ENCODE results near the gene DDOST. TPM values are rescaled to one million over a fixed set of nuclear protein-coding genes. Genes with fewer than 3 reads are reported as not detected.

DDOST gene
- total RNA-seq, 2 experiments from 2014 or later: 163 to 166 TPM

DNA sequence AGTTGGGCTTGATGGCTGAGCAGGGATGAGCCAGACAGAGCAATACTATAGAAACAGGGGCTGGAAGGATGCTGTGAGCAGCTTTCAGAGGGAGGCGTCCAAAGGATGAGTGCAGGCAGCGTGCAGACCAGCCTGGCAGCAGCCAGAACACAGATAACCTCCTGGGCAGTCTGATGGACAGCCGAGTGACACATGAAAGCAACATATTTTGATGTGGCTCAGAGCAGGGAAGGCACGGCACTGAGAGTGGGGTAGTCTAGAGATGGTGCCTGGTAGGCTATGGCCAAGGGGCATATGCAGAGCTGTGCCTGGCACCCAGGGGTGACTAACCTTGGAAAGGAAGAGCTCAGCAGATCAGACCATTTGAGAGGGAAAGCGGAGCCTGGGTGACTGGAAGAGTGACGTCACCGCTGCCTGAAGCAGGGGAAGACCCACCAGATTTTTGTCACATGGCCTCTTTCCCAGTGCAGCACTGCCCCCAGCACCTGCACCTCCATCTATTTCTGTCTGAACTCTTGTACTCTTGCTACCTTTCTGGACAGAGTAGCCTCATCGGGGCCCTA lies 24.3 kb downstream of the DDOST start:
- H3K27me3 Mint-ChIP-seq (ENCODE audit: low read depth): no peaks in the 10 kb centered on the region
- ChIA-PET POLR2A (interaction anchor here (1.9 kb wide), 1 partner anchor 24 kb away, joined by 5 read pairs; no protein-coding TSS in a partner anchor), CTCF (interaction anchor here (1.7 kb wide), 1 partner anchor 115 kb away, joined by 4 read pairs; no protein-coding TSS in a partner anchor)
- H3K4me3 Mint-ChIP-seq: no peak overlapping the region
- DNase-seq: no peak
- peaks cover 10% of the 10 kb centered on the region for H3K4me1 Mint-ChIP-seq (ENCODE audit: low read depth)
- no peak overlapping the region for H3K27ac Mint-ChIP-seq
- H3K9me3 Mint-ChIP-seq (ENCODE audit: insufficient read depth): no peaks in the 10 kb centered on the region
- no peak for ATAC-seq
- H3K36me3 Mint-ChIP-seq (ENCODE audit: low read depth): no peaks in the 10 kb centered on the region

DNA sequence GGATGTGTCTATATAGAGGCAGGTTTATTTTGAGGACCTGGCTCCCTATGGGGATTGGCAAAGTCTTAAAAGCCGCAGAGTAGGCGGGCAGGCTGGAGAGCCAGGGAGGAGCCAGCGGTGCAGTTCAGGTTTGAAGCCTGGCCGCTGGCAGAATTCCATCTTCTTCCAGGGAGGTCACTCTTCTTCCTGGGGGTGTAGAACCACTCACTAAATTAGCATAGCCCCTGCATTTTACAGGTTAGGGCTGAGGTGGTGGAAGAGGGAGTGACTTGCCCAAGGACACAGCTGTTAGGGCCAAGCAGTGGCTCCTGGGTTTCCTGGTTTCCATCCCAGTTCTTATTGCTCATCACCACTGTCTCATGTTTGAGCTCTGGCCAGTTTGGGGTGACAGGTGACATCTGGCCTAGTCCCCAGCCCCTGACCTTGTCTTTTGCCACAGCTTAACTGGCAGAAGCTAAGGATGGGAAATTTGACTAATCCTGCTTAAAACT lies 26.5 kb downstream of the DDOST start:
- H3K27me3 Mint-ChIP-seq (ENCODE audit: low read depth): peaks cover 2% of the 10 kb centered on the region
- H3K4me3 Mint-ChIP-seq: peak overlapping the region; percentile 80
- no peaks in the 10 kb centered on the region for H3K9me3 Mint-ChIP-seq (ENCODE audit: insufficient read depth)
- ATAC-seq (peak; percentile 53), DNase-seq (peak; percentile 33)
- H3K36me3 Mint-ChIP-seq (ENCODE audit: low read depth): no peaks in the 10 kb centered on the region
- ChIA-PET CTCF (interaction anchor here (0.6 to 4.7 kb wide), 13 partner anchors 11 to 752 kb away, joined by 3 to 58 read pairs (median 6); partner anchors contain the start of genes DDOST, MUL1 and OTUD3), POLR2A (interaction anchor here (2.3 kb wide), 1 partner anchor 152 kb away, joined by 6 read pairs; the partner anchor contains the start of gene HP1BP3)
- H3K27ac Mint-ChIP-seq: no peak overlapping the region
- H3K4me1 Mint-ChIP-seq (ENCODE audit: low read depth): peaks cover 10% of the 10 kb centered on the region

DNA sequence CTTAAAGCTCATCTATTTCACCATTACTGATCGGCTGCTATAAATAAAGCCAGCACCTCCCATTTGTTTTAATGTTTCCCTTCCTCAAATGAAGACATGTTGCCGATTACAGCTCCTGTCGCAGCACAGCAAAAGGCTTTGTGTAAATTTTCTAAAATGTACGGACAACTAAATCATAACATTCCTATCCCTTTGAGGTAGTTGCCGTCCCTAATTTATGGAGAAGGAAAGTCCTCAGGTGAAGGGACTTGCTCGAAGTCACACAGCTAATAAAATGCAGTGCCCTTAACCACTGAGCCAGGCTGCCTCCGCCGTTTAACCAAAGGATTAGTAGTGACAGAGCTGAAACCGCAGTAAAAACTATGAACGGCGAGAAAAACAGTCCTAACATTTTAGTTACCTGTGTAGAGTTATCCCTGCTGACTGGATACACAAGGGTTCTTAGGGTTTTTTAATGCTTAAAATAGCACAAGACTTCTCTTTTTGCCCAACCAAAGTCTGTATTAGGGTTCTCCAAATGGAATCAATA lies 27.0 kb downstream of the DDOST start:
- Mint-ChIP-seq H3K9me3 (ENCODE audit: insufficient read depth) (no peaks in the 10 kb centered on the region), H3K27me3 (ENCODE audit: low read depth) (peaks cover 2% of the 10 kb centered on the region), H3K36me3 (ENCODE audit: low read depth) (no peaks in the 10 kb centered on the region), H3K4me3 (peak overlapping the region; percentile 80), H3K4me1 (ENCODE audit: low read depth) (peaks cover 10% of the 10 kb centered on the region), H3K27ac (peak overlapping the region; percentile 34)
- DNase-seq (peak; percentile 42), ATAC-seq (peak; percentile 21)
- CTCF ChIA-PET: interaction anchor here (0.6 to 4.7 kb wide), 33 partner anchors 8 to 752 kb away, joined by 3 to 58 read pairs (median 4); partner anchors contain the start of genes CDA, DDOST, MUL1 and OTUD3
- POLR2A ChIA-PET: interaction anchor here (0.6 to 2.3 kb wide), 6 partner anchors 10 to 1391 kb away, joined by 3 to 6 read pairs (median 4); partner anchors contain the start of gene HP1BP3

DNA sequence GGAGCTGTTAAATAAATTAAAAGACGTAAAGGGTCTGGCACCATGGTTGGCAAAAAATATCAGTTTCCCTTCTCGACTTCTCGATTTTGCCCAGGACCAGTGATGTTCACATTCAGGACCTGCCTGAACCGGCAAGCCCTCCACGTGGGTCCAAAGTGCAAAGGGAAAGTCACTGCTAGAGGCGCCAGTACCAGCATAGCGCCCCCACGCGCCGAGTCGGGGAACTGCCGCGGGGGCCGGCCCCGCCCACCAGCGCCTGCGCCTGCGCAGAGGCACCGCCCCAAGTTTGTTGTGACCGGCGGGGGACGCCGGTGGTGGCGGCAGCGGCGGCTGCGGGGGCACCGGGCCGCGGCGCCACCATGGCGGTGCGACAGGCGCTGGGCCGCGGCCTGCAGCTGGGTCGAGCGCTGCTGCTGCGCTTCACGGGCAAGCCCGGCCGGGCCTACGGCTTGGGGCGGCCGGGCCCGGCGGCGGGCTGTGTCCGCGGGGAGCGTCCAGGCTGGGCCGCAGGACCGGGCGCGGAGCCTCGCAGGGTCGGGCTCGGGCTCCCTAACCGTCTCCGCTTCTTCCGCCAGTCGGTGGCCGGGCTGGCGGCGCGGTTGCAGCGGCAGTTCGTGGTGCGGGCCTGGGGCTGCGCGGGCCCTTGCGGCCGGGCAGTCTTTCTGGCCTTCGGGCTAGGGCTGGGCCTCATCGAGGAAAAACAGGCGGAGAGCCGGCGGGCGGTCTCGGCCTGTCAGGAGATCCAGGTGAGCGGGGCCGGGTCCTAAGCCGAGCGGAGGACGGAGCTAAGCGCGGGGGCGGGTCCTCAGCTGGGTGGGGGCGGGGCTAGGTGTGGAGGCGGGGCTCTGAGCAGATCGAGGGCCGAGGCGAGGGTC lies 27.7 kb downstream of the DDOST start, which contains the start of gene PINK1:
Gene PINK1 (plus strand): TSS at position 269 of the 875 bp plus-strand sequence. CDS start 91 bp downstream, at position 360.
- Mint-ChIP-seq H3K4me1 (ENCODE audit: low read depth) (peaks cover 10% of the 10 kb centered on the region), H3K27me3 (ENCODE audit: low read depth) (peaks cover 2% of the 10 kb centered on the region), H3K27ac (peak within 1 kb of the TSS; percentile 34), H3K9me3 (ENCODE audit: insufficient read depth) (no peaks in the 10 kb centered on the region), H3K4me3 (peak within 1 kb of the TSS; percentile 80), H3K36me3 (ENCODE audit: low read depth) (no peaks in the 10 kb centered on the region)
- DNase-seq (peak; percentile 85), ATAC-seq (peak; percentile 91)
- ChIA-PET CTCF (interaction anchor here (0.6 to 4.7 kb wide), 38 partner anchors 9 to 751 kb away, joined by 3 to 58 read pairs (median 4); partner anchors contain the start of genes CDA, DDOST, MUL1 and OTUD3), POLR2A (interaction anchor here (0.6 to 2.3 kb wide), 6 partner anchors 10 to 1391 kb away, joined by 3 to 6 read pairs (median 4); partner anchors contain the start of gene HP1BP3)

DNA sequence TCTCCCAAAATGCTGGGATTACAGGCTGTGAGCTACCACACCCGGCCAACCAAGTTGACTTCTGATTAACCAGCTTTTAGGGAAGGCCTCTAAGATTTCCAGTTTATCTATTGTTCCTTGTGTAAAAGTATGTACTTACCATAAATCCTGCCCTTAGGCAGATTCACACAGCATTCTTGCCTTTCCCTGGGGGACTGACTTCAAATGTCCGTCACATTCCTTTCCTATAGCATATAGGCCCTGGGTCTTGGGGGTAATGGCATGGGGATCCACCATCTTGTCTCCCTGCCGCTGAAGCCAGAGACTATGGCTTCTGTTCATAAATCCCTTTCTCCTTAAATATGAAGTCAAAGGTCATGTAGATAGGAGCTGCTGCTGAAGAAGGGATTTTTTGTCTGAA lies 28.8 kb downstream of the DDOST start:
- Mint-ChIP-seq H3K36me3 (ENCODE audit: low read depth) (no peaks in the 10 kb centered on the region), H3K4me1 (ENCODE audit: low read depth) (peaks cover 10% of the 10 kb centered on the region), H3K27me3 (ENCODE audit: low read depth) (peaks cover 6% of the 10 kb centered on the region), H3K4me3 (peak overlapping the region; percentile 70), H3K27ac (no peak overlapping the region), H3K9me3 (ENCODE audit: insufficient read depth) (no peaks in the 10 kb centered on the region)
- ATAC-seq (no peak), DNase-seq (no peak)
- ChIA-PET POLR2A (no interaction called here), CTCF (interaction anchor here (0.7 to 4.7 kb wide), 13 partner anchors 10 to 137 kb away, joined by 3 to 58 read pairs (median 4); partner anchors contain the start of genes DDOST and MUL1)

DNA sequence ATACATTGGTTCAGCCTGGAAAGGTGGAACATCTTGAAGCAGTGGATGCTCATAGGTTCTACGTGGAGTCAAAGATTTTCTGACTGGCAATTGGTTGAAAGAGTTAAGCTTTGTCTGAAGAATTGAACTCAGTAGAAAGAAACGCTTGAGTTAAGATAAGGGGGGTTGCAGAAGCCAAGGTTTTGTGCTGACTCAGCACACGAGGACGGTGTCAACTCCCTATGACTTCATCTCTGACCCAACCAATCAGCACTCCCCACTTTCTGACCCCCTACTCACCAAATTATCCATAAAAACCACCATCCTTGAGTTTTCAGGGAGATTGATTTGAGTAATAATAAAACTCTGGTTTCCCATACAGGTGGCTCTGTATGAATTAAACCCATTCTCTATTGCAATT lies 30.4 kb downstream of the DDOST start:
- ChIA-PET CTCF (interaction anchor here (0.9 to 2.3 kb wide), 6 partner anchors 8 to 418 kb away, joined by 3 to 5 read pairs (median 4); no protein-coding TSS in a partner anchor), POLR2A (no interaction called here)
- Mint-ChIP-seq H3K4me1 (ENCODE audit: low read depth) (peaks cover 10% of the 10 kb centered on the region), H3K27me3 (ENCODE audit: low read depth) (peaks cover 10% of the 10 kb centered on the region), H3K9me3 (ENCODE audit: insufficient read depth) (no peaks in the 10 kb centered on the region), H3K27ac (no peak overlapping the region), H3K4me3 (no peak overlapping the region), H3K36me3 (ENCODE audit: low read depth) (no peaks in the 10 kb centered on the region)
- no peak for DNase-seq
- ATAC-seq: no peak

DNA sequence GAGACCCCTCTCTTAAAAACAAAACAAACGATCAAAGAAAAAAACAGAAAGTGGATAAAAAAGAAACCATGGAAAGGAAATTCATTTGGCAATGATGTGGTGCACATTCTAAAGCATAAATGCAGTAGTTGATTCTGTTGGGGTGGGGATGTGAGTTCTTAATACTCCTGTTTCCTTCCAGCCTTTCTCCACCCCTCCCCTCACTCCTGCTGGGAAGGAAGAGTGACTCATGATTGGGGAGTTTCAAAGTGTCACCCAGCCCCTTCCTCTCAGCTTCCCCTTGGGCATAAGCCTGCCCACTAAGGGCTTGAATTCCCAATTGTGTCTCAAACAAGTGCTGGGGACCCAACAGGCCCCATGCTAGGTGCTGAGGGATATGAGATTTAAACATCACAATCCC lies 34.6 kb downstream of the DDOST start:
- ChIA-PET POLR2A (no interaction called here), CTCF (interaction anchor here (1.5 kb wide), 1 partner anchor 52 kb away, joined by 4 read pairs; no protein-coding TSS in a partner anchor)
- no peaks in the 10 kb centered on the region for H3K9me3 Mint-ChIP-seq (ENCODE audit: insufficient read depth)
- H3K4me1 Mint-ChIP-seq (ENCODE audit: low read depth): no peaks in the 10 kb centered on the region
- no peak overlapping the region for H3K27ac Mint-ChIP-seq
- no peaks in the 10 kb centered on the region for H3K36me3 Mint-ChIP-seq (ENCODE audit: low read depth)
- H3K4me3 Mint-ChIP-seq: no peak overlapping the region
- DNase-seq (no peak), ATAC-seq (no peak)
- H3K27me3 Mint-ChIP-seq (ENCODE audit: low read depth): peaks cover 17% of the 10 kb centered on the region

DNA sequence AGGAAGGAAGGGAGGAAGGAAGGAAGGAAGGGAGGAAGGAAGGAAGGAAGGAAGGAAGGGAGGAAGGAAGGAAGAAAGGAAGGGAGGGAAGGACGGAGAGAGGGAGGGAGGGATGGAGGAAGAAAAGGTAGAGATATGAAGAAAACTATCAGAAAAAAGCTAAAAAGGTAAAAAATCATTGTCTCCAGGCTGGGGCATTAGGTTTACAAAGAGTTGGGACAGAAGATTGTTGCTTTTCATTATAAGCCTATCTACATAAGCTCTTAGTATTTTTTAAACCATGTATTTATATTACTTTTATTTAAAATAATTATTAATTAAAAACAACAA lies 35.1 kb downstream of the DDOST start:
- Mint-ChIP-seq H3K9me3 (ENCODE audit: insufficient read depth) (no peaks in the 10 kb centered on the region), H3K27me3 (ENCODE audit: low read depth) (peaks cover 17% of the 10 kb centered on the region), H3K27ac (no peak overlapping the region), H3K4me3 (no peak overlapping the region), H3K36me3 (ENCODE audit: low read depth) (no peaks in the 10 kb centered on the region), H3K4me1 (ENCODE audit: low read depth) (no peaks in the 10 kb centered on the region)
- ChIA-PET POLR2A (no interaction called here), CTCF (interaction anchor here (1.5 kb wide), 1 partner anchor 51 kb away, joined by 4 read pairs; no protein-coding TSS in a partner anchor)
- no peak for ATAC-seq
- no peak for DNase-seq

DNA sequence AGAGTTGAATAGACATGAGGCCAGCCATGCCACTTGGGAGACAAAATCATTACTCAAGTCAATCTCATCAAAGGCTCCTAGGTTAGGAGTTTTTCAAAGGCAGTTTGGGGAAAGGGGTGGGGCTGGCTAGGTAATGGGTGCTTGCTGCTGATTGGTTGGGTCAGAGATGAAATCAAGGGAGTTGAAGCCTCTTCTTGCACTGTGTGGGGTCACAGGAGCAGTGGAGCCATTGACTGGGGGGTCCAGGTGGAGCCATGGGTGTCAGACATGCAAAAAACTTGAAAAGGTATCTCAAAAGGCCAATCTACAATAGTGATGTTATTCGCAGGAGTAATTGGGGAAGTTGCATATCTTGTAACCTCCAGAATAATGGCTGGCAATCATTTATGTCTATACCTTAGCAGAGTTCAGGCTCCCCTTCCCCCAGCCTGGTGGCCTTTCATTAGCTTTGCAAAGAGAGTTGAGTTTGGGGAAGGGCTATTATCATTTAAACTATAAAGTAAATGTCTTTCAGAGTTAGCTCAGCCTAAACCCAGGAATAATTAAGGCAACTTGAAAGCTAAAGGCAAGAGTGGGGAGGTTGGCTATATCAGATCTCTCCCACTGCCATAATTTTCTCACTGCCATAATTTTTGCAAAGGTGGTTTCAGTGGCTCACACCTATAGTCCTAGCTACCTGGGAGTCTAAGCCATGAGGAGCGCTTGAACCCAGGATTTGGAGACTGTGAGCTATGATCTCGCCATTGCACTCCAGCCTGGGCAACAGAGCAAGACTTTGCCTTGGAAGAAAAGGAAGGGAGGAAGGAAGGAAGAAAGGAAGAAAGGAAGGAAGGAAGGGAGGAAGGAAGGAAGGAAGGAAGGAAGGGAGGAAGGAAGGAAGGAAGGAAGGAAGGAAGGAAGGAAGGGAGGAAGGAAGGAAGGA lies 35.7 kb downstream of the DDOST start:
- ChIA-PET POLR2A (no interaction called here), CTCF (interaction anchor here (1.5 kb wide), 1 partner anchor 51 kb away, joined by 4 read pairs; no protein-coding TSS in a partner anchor)
- H3K9me3 Mint-ChIP-seq (ENCODE audit: insufficient read depth): no peaks in the 10 kb centered on the region
- no peak overlapping the region for H3K4me3 Mint-ChIP-seq
- peaks cover 16% of the 10 kb centered on the region for H3K27me3 Mint-ChIP-seq (ENCODE audit: low read depth)
- H3K27ac Mint-ChIP-seq: no peak overlapping the region
- no peaks in the 10 kb centered on the region for H3K4me1 Mint-ChIP-seq (ENCODE audit: low read depth)
- DNase-seq (no peak), ATAC-seq (no peak)
- no peaks in the 10 kb centered on the region for H3K36me3 Mint-ChIP-seq (ENCODE audit: low read depth)

DNA sequence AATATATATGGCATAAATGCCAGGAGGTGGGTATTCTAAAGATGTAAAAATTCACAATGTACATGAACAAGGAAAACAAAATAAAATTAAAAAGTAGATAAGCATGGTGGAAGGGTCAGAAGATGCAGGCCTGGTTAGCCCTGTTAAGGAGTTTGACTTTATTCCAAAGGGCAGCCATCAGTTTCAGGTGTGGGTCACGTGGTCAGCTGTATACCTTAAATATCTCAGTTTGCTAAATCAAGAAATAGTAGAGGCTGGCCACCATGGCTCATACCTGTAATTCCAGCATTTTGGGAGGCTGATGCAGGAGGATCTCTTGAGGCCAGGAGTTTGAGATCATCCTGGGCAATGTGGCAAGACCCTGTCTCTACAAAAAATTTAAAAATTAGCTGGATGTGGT lies 36.5 kb downstream of the DDOST start:
- no peak overlapping the region for H3K4me3 Mint-ChIP-seq
- no peaks in the 10 kb centered on the region for H3K4me1 Mint-ChIP-seq (ENCODE audit: low read depth)
- ATAC-seq: no peak
- ChIA-PET CTCF (no interaction called here), POLR2A (no interaction called here)
- no peaks in the 10 kb centered on the region for H3K36me3 Mint-ChIP-seq (ENCODE audit: low read depth)
- DNase-seq: no peak
- peaks cover 15% of the 10 kb centered on the region for H3K27me3 Mint-ChIP-seq (ENCODE audit: low read depth)
- H3K9me3 Mint-ChIP-seq (ENCODE audit: insufficient read depth): no peaks in the 10 kb centered on the region
- H3K27ac Mint-ChIP-seq: no peak overlapping the region
